HG03280 (cell line): Measurements from ENCODE around the gene INSR.
"Not testable (repeated sequence)": the region's sequence is repeated elsewhere in the genome, so short reads cannot be mapped to it uniquely, and the experiment has no call there.

ENCODE experiments used
- ATAC-seq: cut with Tn5 transposase; IDR thresholded peaks from one replicate; pipeline ENCODE4 v1.9.1; 2021; ENCODE audit warnings: mild to moderate bottlenecking, moderate library complexity; ENCODE audit not compliant: unreplicated experiment

INSR gene

GRCh38 chr19:7149956-7150705 is 144.1 kb downstream of the INSR start:
- ATAC-seq: no peak

- not testable (repeated sequence) for ATAC-seq
Observed at GRCh38 chr19:7147119-7147675, 147.0 kb downstream of the INSR start.

- ATAC-seq: not testable (repeated sequence)
Observed at GRCh38 chr19:7146086-7146485, 148.1 kb downstream of the INSR start.

- no peak for ATAC-seq
Observed at GRCh38 chr19:7145494-7145893, 148.7 kb downstream of the INSR start.

- no peak for ATAC-seq
Observed at GRCh38 chr19:7142771-7143170, 151.4 kb downstream of the INSR start.

GRCh38 chr19:7140137-7140536 is 154.1 kb downstream of the INSR start:
- ATAC-seq: no peak

GRCh38 chr19:7139095-7139494 is 155.1 kb downstream of the INSR start:
- ATAC-seq: no peak

- ATAC-seq: no peak
Observed at GRCh38 chr19:7138402-7138801, 155.8 kb downstream of the INSR start.

- no peak for ATAC-seq
Observed at GRCh38 chr19:7137120-7137519, 157.1 kb downstream of the INSR start.

- ATAC-seq: no peak
Observed at GRCh38 chr19:7132054-7132453, 162.2 kb downstream of the INSR start.

GRCh38 chr19:7130043-7130442 is 164.2 kb downstream of the INSR start:
- no peak for ATAC-seq

GRCh38 chr19:7126132-7126531 is 168.1 kb downstream of the INSR start:
- ATAC-seq: no peak

GRCh38 chr19:7125221-7125620 is 169.0 kb downstream of the INSR start:
- no peak for ATAC-seq

- ATAC-seq: no peak
Observed at GRCh38 chr19:7124782-7125181, 169.4 kb downstream of the INSR start.

- no peak for ATAC-seq
Observed at GRCh38 chr19:7122701-7123100, 171.5 kb downstream of the INSR start.

GRCh38 chr19:7120499-7120898 is 173.7 kb downstream of the INSR start:
- ATAC-seq: no peak

- ATAC-seq: no peak
Observed at GRCh38 chr19:7119582-7119981, 174.6 kb downstream of the INSR start.

GRCh38 chr19:7117248-7117647 is 177.0 kb downstream of the INSR start:
- ATAC-seq: no peak

- no peak for ATAC-seq
Observed at GRCh38 chr19:7115721-7116120, 178.5 kb downstream of the INSR start.

- ATAC-seq: no peak
Observed at GRCh38 chr19:7113233-7113632, 181.0 kb downstream of the INSR start.

GRCh38 chr19:7112675-7113074 is 181.5 kb downstream of the INSR start:
- no peak for ATAC-seq

GRCh38 chr19:7109678-7110289 is 184.4 kb downstream of the INSR start:
- ATAC-seq: no peak
